ENCODE measurements around the gene BMP7.

BMP7 gene

DNA sequence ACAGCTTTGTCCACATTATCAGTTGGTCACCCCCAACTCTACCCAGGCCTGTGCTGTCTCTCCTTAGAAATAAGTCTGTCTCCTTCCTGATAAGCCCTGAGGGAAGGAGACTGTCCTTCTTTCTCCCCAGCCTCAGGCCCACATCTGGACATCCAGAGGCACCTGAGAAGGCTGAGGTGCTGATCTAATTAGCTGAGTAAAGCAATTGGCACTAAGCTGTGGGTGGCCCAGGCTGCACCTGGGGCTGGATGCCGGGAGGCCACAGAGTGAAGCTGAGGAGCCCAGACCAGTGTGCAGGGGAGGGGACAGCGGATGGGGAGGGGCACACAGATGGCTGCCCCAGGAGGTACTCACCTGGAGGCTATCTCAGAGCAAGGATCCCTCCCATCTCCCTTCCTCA, 26.2 kb upstream of the BMP7 start:
- TF ChIP-seq, protein P1, sequence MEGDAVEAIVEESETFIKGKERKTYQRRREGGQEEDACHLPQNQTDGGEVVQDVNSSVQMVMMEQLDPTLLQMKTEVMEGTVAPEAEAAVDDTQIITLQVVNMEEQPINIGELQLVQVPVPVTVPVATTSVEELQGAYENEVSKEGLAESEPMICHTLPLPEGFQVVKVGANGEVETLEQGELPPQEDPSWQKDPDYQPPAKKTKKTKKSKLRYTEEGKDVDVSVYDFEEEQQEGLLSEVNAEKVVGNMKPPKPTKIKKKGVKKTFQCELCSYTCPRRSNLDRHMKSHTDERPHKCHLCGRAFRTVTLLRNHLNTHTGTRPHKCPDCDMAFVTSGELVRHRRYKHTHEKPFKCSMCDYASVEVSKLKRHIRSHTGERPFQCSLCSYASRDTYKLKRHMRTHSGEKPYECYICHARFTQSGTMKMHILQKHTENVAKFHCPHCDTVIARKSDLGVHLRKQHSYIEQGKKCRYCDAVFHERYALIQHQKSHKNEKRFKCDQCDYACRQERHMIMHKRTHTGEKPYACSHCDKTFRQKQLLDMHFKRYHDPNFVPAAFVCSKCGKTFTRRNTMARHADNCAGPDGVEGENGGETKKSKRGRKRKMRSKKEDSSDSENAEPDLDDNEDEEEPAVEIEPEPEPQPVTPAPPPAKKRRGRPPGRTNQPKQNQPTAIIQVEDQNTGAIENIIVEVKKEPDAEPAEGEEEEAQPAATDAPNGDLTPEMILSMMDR (IDR thresholded peaks at IDR 0.05), result no peak

DNA sequence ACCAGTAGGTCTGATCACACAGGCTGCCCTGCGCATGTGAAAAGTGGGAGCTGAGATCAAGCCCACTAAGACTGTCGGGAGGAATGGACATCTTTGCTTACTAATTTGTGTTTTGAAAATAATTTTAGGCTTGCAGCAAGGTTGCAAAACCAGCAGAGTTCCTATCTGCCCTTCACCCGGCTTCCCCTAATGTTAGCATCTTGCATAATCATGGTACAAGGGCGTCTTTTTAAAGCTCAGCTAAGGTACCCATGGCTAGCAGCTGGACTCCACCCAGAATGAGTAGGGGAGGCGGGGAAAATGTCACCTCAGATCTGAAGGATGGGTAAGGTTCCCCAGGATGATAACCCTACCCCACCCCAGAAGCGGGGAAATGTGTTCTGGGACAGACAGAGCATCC, 25.3 kb upstream of the BMP7 start:
- TF ChIP-seq, protein P1 (IDR thresholded peaks at IDR 0.05), result no peak

DNA sequence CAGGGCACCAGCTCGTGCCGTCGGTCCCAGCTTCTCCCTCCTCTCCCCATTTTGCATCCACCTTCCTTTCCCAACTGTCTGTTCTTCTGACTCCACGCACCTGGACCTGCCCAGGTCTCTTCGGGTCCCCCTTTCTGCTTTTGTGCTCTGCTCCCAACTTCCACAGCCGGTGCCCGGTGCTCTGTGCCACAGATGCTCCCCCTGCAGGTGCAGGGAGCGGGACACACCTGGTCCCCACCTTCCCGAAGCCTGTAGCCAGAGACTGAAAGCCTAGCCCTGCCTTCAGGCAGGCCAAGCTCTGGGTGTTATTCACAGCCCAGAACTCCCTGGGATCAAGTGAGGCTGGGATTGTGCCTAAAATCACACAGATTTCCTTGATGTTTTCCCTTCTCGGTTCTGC, 24.6 kb upstream of the BMP7 start:
- TF ChIP-seq, protein P1 (IDR thresholded peaks at IDR 0.05), result peak; percentile 28; the same call in 1 of the 2 replicates

DNA sequence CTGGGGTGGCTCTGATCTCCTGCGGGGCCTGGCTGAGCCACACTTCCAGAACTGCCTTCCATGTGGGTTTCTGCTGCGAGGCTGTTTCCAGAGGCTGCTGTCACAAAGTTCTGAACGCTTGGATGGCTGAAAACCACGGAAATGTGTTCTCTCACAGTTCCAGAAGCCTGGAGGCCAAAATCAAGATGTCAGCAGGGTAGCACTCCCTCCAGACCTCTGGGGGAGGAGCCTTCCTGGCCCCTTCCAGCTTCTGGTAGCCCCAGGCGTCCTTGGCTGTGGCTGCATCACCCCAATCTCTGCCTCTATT, 23.7 kb upstream of the BMP7 start:
- TF ChIP-seq, protein P1 (IDR thresholded peaks at IDR 0.05), result no peak

DNA sequence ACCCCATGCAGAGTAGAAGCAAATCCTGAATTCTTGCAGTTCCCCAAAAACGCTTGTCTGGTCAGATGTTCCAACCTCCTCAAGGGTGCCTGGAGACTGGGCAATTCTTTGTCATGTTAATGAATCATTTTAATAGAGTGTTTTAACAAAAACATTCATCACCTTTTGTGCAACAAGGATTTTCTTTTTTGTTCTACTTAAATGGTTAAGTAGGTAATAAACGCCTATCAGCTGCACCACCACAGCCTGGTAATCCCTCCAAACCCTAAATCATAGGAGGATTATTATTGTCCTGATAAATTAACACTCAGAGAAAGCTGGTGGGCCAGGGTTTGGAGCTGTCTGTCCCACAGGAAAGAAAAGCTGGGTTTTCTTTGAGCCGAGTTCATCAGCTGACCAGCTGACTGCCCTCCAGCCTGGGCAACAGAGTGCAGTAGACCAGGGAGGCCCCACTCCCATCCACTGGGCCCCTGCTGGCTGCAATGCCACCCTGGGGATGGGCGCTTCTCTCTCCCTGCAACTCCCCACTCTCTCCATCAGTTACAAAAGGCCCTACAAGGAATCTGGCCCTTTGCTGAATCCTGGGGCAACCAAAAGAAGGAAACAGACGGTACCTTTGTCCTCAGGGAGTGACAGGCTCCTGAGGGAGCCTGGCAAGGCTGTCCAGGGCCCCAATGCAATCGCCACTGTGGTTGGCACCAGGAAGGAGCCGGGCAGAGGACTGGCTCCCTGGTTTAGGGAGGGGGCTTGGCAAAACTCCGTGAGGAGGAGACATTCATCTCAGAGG, 23.1 kb upstream of the BMP7 start:
- TF ChIP-seq, protein P1 (IDR thresholded peaks at IDR 0.05), result no peak

DNA sequence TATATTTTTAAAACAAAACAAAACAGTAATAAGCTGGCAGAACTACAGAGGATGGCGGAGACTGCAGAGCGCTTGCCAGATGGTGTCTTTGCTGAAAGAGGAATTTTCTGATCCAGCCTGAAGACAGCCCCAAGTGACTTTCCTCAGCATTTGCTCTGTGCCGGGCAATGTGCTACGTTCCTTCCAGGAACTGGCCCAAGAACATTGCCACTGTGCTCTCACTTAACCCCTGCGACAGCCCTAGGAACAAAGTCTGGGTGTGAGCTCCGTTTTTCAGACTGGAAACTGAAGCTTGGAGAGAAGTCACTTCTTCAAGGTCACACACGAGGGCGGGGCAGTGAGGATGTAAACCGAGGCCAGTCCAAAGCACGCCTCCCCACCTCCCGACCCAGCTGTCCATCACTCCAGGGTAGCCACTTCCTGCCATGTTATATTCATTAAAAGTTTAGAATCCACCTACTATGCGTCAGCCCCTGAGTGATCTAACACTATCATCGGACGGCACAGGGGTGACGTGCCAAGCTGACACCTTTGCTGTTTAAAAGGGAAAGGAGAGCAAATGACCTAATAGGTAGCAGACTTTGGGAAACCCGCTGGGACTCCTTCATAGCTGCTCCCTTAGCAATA, 22.3 kb upstream of the BMP7 start:
- TF ChIP-seq, protein P1 (IDR thresholded peaks at IDR 0.05), result no peak

DNA sequence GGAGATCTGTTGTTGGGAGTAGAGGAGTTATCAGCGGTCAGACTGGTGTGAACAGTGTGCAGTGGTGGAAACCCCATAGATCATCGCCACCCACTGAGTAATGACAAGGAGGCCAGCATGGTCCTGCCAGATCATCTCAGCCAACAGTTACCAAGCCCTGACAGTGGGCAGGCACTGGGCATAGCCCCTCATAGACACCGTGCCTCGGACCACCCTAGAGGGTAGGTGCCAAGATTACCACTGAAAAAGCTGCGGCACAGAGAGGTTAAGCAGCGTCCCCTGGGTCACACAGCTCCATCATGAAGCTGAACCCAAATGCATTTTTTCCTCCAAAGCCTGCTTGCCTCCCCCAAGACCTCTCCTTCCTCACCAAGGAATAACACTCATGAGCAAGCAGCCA, 21.5 kb upstream of the BMP7 start:
- TF ChIP-seq, protein P1 (IDR thresholded peaks at IDR 0.05), result no peak

Data from LNCAP (cell line).